Stimulated activated CD4-positive, alpha-beta T cell treated with anti-CD3 and anti-CD28 coated beads, Interleukin-2, amount 100 ng/mL, for 48 hours (primary cell): ENCODE results near the gene INTS6L.
"Not testable (repeated sequence)": the region's sequence is repeated elsewhere in the genome, so short reads cannot be mapped to it uniquely, and the experiment has no call there.

Experiments
- DNase-seq, 2 donors: peaks; one replicate each; pipeline ENCODE4 v3.0.0-alpha.2; 2020

INTS6L gene

DNA sequence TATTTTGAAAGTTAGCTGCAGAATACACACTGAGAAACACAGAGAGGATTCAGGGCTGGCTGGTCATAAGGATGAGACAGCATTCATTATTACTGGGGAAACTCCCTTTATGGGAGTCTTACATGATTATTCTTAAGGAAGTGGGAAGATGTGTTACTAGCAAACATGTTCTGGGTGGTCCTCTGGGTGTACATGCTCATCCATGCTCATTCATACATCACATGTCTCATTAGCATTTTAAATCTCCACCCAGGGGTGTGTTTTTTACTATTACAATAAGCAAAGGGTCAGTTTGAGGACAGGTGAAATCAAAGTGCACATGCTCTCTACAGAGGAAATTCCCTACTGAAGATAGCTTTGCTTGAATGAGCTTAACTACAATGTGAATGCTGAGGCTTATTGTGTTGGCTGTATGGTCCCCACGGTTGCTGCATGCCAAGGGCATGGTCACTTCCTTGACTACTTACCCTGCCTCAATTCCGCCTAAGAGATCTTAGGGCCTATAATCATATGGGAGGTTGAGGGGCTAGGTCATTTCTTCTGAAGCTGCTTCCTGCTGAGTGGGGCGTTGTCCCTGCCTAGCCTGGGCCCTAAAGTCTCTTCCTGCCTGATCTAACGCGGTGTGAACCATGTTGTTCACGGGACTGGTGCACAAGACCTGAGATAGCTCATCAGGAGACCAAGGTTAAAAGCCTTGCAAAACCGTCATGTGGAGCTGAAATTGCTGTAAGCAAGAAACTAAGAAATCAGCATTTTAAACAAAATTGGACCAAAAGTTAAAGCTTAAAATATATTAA lies 104.1 kb downstream of the INTS6L start:
- DNase-seq: not testable (repeated sequence)

DNA sequence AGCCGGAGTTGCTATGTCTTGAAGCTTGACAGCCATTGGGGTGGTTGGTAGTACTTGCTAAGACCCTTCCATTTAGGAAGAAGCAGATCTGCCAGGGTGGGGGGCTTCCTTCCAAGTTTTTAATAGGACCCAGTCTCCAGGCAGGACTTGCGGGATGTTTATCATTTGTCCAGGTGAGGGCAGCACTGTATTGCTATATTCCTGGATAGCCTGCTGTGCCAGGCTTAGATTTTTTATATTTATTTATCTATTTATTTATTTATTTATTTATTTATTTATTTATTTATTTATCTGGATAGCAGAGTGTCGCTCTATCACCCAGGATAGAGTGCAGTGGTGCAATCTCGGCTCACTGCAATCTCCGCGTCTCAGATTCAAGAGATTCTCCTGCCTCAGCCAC lies 105.5 kb downstream of the INTS6L start:
- no peak for DNase-seq

DNA sequence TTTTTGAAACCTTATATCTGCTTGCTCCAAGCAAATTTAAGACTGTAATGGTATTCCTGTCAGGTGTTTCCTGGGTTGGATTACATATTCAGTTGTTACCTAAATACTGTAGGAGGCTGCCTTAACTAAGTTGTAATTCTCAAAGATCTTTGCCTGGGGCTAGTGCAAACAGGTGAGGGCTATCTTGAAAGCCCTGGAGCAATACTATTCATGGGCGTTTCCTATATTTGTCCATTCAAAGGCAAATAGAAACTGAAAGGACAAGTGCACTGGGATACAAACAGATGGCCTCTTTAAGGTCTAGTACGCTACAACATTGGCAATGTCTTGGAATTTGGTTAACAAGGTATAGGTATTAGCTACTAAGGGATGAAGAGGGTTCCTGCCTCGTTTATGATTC lies 108.9 kb downstream of the INTS6L start:
- DNase-seq: no peak
